WERI-Rb-1 (cell line): Measurements from ENCODE around the gene GPC5.

ENCODE experiments used
- DNase-seq: peaks from one replicate; pipeline ENCODE4 v3.0.0-alpha.2; 2020
- H3K27ac ChIP-seq: fragments of 250-450 bp; sonication (Bioruptor Pico); 2 replicates; pipeline ENCODE4 v1.5.1; 2020; ENCODE audit warnings: mild to moderate bottlenecking, moderate library complexity
- H3K27me3 ChIP-seq: fragments of 250-450 bp; sonication (Bioruptor Pico); 2 replicates; pipeline ENCODE4 v1.5.1; 2021; ENCODE audit warnings: mild to moderate bottlenecking, low read depth, moderate library complexity; ENCODE audit not compliant: insufficient read depth, severe bottlenecking
- H3K36me3 ChIP-seq: fragments of 250-450 bp; sonication (Bioruptor Pico); 2 replicates; pipeline ENCODE4 v1.5.1; 2020; ENCODE audit warnings: mild to moderate bottlenecking, moderate library complexity
- H3K4me3 ChIP-seq: 2 replicates; pipeline ENCODE4 v1.5.1; 2011; ENCODE audit warnings: low read depth, mild to moderate bottlenecking, control low read depth, low read length
- H3K9me3 ChIP-seq: fragments of 250-450 bp; sonication (Bioruptor Pico); 2 replicates; pipeline ENCODE4 v1.5.1; 2021; ENCODE audit warnings: mild to moderate bottlenecking, moderate library complexity; ENCODE audit not compliant: severe bottlenecking
- CTCF ChIP-seq: IDR thresholded peaks from 2 replicates; pipeline ENCODE4 v1.5.1; 2011; ENCODE audit warnings: low read depth, mild to moderate bottlenecking, control low read depth, inconsistent platforms, low read length

GPC5 gene

GRCh38 chr13:92122186-92122853 lies 723.9 kb downstream of the GPC5 start:
- TF ChIP-seq CTCF: no peak
- Histone ChIP-seq H3K4me3 (no peak overlapping the region), H3K27me3 (no peaks in the 10 kb centered on the region), H3K36me3 (no peaks in the 10 kb centered on the region), H3K27ac (no peak overlapping the region), H3K9me3 (no peaks in the 10 kb centered on the region)
- peak; percentile 30 for DNase-seq

GRCh38 chr13:92126399-92126798 lies 728.0 kb downstream of the GPC5 start:
- Histone ChIP-seq H3K9me3 (no peaks in the 10 kb centered on the region), H3K27me3 (no peaks in the 10 kb centered on the region), H3K27ac (no peak overlapping the region), H3K4me3 (no peak overlapping the region), H3K36me3 (no peaks in the 10 kb centered on the region)
- DNase-seq: no peak
- TF ChIP-seq CTCF: no peak

GRCh38 chr13:92135509-92135908 lies 737.1 kb downstream of the GPC5 start:
- H3K9me3 ChIP-seq: no peaks in the 10 kb centered on the region
- H3K27ac ChIP-seq: no peak overlapping the region
- no peaks in the 10 kb centered on the region for H3K36me3 ChIP-seq
- no peak for DNase-seq
- TF ChIP-seq CTCF: no peak
- no peak overlapping the region for H3K4me3 ChIP-seq
- no peaks in the 10 kb centered on the region for H3K27me3 ChIP-seq

- DNase-seq: no peak
- no peak overlapping the region for H3K4me3 ChIP-seq
- H3K27me3 ChIP-seq: no peaks in the 10 kb centered on the region
- no peaks in the 10 kb centered on the region for H3K9me3 ChIP-seq
- no peak overlapping the region for H3K27ac ChIP-seq
- H3K36me3 ChIP-seq: no peaks in the 10 kb centered on the region
- TF ChIP-seq CTCF: no peak
Measured at GRCh38 chr13:92136449-92137155, 738.2 kb downstream of the GPC5 start.

- no peak for TF ChIP-seq CTCF
- Histone ChIP-seq H3K27ac (no peak overlapping the region), H3K4me3 (no peak overlapping the region), H3K9me3 (no peaks in the 10 kb centered on the region), H3K27me3 (no peaks in the 10 kb centered on the region), H3K36me3 (no peaks in the 10 kb centered on the region)
- no peak for DNase-seq
Measured at GRCh38 chr13:92137520-92137919, 739.1 kb downstream of the GPC5 start.
